ENCODE data around the gene ITIH2. TPM values are rescaled to one million over a fixed set of nuclear protein-coding genes. Genes with fewer than 3 reads are reported as not detected.
"Not testable (repeated sequence)": the region's sequence is repeated elsewhere in the genome, so short reads cannot be mapped to it uniquely, and the experiment has no call there.

ITIH2 gene
- total RNA-seq, result not detected in 2 replicates

DNA sequence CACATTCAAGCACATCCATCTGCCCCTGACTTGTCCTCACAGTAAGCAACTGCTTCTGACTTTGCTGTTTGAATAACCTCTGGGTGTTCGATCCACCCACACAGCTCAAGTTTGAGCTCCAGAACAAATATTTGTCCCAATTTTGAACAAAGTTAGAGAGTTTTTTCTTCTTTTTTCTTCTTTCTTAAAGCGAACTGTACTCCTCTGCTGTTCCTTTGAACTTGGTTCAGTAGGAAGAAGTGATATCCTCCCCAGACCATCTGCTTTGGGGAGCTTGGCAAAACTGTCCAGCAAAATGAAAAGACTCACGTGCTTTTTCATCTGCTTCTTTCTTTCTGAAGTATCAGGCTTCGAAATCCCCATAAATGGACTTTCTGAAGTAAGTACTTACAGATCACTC is at the start of gene ITIH2:
TSS of gene ITIH2 (plus strand) at position 177 of the 400 bp plus-strand sequence. CDS start at position 296, 119 bp downstream.
- Mint-ChIP-seq H3K27me3 (ENCODE audit: low read depth) (peaks cover 24% of the 10 kb centered on the region), H3K27ac (no peak within 1 kb of the TSS), H3K9me3 (no peaks in the 10 kb centered on the region), H3K4me3 (ENCODE audit: low read depth) (no peak within 1 kb of the TSS), H3K36me3 (ENCODE audit: low read depth) (no peaks in the 10 kb centered on the region), H3K4me1 (ENCODE audit: low read depth) (no peaks in the 10 kb centered on the region)
- intact Hi-C loops (cut with micrococcal nuclease), result no loop called here
- no peak for DNase-seq (ENCODE audit: low spot score)

GRCh38 chr10:7657079-7657478 is 46.0 kb upstream of the ITIH2 start:
- H3K4me3 Mint-ChIP-seq (ENCODE audit: low read depth); H3K36me3 Mint-ChIP-seq (ENCODE audit: low read depth); DNase-seq (ENCODE audit: low spot score); H3K9me3 Mint-ChIP-seq; H3K27ac Mint-ChIP-seq; intact Hi-C loops (cut with micrococcal nuclease); H3K4me1 Mint-ChIP-seq (ENCODE audit: low read depth): not testable (repeated sequence)
- peaks cover 17% of the 10 kb centered on the region for H3K27me3 Mint-ChIP-seq (ENCODE audit: low read depth)

- no peak for DNase-seq (ENCODE audit: low spot score)
- H3K9me3 Mint-ChIP-seq, result no peaks in the 10 kb centered on the region
Observed at GRCh38 chr10:7657552-7657951, 45.6 kb upstream of the ITIH2 start.

GRCh38 chr10:7659560-7659959 is 43.6 kb upstream of the ITIH2 start:
- Mint-ChIP-seq H3K9me3 (no peaks in the 10 kb centered on the region), H3K27me3 (ENCODE audit: low read depth) (peaks cover 28% of the 10 kb centered on the region), H3K4me1 (ENCODE audit: low read depth) (no peaks in the 10 kb centered on the region), H3K36me3 (ENCODE audit: low read depth) (no peaks in the 10 kb centered on the region), H3K4me3 (ENCODE audit: low read depth) (no peak overlapping the region), H3K27ac (no peak overlapping the region)
- no peak for DNase-seq (ENCODE audit: low spot score)
- intact Hi-C loops (cut with micrococcal nuclease), result no loop called here

More at GRCh38 chr10:7657552-7657951, 45.6 kb upstream of the ITIH2 start:
- intact Hi-C loops (cut with micrococcal nuclease), result no loop called here
- Mint-ChIP-seq H3K4me3 (ENCODE audit: low read depth) (no peak overlapping the region), H3K27me3 (ENCODE audit: low read depth) (peaks cover 20% of the 10 kb centered on the region), H3K27ac (no peak overlapping the region), H3K36me3 (ENCODE audit: low read depth) (no peaks in the 10 kb centered on the region), H3K4me1 (ENCODE audit: low read depth) (no peaks in the 10 kb centered on the region)

DNA sequence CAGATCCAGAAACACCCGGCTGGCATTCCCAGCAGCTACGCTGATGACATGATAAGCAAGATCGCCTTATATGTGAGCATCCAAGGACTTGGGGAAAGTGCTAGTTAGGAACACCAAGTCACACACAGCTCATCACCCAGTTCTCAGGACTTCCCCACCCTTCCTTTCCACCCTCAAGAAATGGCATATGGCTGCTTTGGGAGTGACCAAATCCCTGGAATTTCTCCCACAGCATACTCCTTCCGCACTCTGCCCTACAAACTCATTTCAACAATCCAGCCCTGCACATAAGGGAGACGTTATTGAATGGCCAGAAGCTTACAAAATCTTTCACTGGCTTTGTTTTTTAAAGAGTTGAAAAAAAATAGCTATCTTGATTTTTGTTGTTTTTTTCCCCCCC is 40.6 kb upstream of the ITIH2 start:
- Mint-ChIP-seq H3K4me1 (ENCODE audit: low read depth) (no peaks in the 10 kb centered on the region), H3K36me3 (ENCODE audit: low read depth) (no peaks in the 10 kb centered on the region), H3K27ac (no peak overlapping the region), H3K9me3 (no peaks in the 10 kb centered on the region), H3K4me3 (ENCODE audit: low read depth) (no peak overlapping the region), H3K27me3 (ENCODE audit: low read depth) (peaks cover 41% of the 10 kb centered on the region)
- DNase-seq (ENCODE audit: low spot score), result no peak
- intact Hi-C loops (cut with micrococcal nuclease), result no loop called here

- Mint-ChIP-seq H3K27me3 (ENCODE audit: low read depth) (peaks cover 56% of the 10 kb centered on the region), H3K4me1 (ENCODE audit: low read depth) (peaks cover 2% of the 10 kb centered on the region), H3K4me3 (ENCODE audit: low read depth) (no peak overlapping the region), H3K9me3 (no peaks in the 10 kb centered on the region), H3K36me3 (ENCODE audit: low read depth) (no peaks in the 10 kb centered on the region), H3K27ac (no peak overlapping the region)
- no peak for DNase-seq (ENCODE audit: low spot score)
- intact Hi-C loops (cut with micrococcal nuclease), result no loop called here
Observed at GRCh38 chr10:7664707-7665106, 38.4 kb upstream of the ITIH2 start.

DNA sequence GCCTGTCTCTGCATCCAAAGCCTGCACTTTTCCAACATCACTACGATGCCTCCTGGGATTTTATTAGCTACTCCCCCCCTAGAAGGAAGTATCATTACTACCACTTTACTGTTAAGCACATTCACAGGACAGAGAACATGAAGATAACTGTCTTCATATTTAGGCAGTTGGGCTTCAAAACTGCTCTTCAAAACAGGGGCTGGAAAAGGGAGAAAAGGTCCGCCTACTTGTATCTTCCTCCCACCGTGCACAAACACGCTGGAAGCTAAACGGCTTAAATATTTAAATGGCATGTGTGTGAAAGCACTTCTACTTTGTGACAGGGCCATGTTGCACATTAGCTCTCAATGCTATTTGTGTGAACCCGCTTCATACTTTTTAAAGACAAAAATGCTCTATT is 37.3 kb upstream of the ITIH2 start:
- Mint-ChIP-seq H3K4me1 (ENCODE audit: low read depth) (peaks cover 2% of the 10 kb centered on the region), H3K4me3 (ENCODE audit: low read depth) (no peak overlapping the region), H3K27ac (no peak overlapping the region), H3K27me3 (ENCODE audit: low read depth) (peaks cover 57% of the 10 kb centered on the region), H3K36me3 (ENCODE audit: low read depth) (no peaks in the 10 kb centered on the region), H3K9me3 (no peaks in the 10 kb centered on the region)
- DNase-seq (ENCODE audit: low spot score), result no peak
- intact Hi-C loops (cut with micrococcal nuclease), result no loop called here

DNA sequence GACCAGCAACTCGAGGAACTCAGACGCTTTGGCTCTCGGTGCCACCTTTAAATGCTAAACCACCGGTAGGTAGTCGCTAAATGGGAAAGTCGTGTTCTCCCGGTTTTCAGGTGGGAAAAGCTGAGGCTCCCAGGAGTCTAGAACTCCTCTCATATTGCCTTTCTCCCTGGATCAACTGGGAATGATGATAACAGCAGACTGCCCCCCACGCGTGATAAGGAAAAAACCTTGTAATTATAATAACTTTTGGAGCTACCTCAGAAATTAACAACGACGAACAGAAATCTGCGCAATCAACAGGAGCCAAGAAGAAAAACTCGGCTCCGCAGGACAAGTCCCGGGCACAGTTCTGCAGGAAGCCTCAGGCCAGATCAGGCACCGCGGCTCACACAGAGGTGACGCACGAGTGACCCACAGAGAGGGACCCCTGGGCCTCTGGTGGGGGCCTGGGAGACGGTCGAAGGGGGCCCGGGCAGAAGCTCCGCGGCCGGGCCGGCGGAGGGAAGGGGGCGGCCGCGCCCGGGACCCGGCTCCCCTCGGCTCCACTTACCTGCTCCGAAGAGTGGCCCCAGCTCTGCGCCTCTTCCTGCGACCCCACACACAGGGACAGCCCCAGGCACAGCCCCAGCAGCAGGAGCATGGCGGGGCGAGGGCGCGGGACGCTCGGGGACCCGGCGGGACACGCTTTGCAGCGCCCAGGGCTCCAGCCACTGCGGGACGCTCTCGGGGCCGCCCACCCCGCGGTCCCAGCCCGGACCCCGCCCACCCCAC is 36.7 kb upstream of the ITIH2 start, which contains the start of gene ITIH5:
TSS of gene ITIH5 (minus strand) at position 714 of the 771 bp plus-strand sequence. CDS start at position 640, 74 bp downstream.
- peaks cover 61% of the 10 kb centered on the region for H3K27me3 Mint-ChIP-seq (ENCODE audit: low read depth)
- H3K4me1 Mint-ChIP-seq (ENCODE audit: low read depth), result peaks cover 2% of the 10 kb centered on the region
- no peaks in the 10 kb centered on the region for H3K36me3 Mint-ChIP-seq (ENCODE audit: low read depth)
- no peak for DNase-seq (ENCODE audit: low spot score)
- H3K9me3 Mint-ChIP-seq, result no peaks in the 10 kb centered on the region
- H3K27ac Mint-ChIP-seq, result no peak within 1 kb of the TSS
- H3K4me3 Mint-ChIP-seq (ENCODE audit: low read depth), result peak within 1 kb of the TSS; percentile 56
- intact Hi-C loops (cut with micrococcal nuclease), result no loop called here

DNA sequence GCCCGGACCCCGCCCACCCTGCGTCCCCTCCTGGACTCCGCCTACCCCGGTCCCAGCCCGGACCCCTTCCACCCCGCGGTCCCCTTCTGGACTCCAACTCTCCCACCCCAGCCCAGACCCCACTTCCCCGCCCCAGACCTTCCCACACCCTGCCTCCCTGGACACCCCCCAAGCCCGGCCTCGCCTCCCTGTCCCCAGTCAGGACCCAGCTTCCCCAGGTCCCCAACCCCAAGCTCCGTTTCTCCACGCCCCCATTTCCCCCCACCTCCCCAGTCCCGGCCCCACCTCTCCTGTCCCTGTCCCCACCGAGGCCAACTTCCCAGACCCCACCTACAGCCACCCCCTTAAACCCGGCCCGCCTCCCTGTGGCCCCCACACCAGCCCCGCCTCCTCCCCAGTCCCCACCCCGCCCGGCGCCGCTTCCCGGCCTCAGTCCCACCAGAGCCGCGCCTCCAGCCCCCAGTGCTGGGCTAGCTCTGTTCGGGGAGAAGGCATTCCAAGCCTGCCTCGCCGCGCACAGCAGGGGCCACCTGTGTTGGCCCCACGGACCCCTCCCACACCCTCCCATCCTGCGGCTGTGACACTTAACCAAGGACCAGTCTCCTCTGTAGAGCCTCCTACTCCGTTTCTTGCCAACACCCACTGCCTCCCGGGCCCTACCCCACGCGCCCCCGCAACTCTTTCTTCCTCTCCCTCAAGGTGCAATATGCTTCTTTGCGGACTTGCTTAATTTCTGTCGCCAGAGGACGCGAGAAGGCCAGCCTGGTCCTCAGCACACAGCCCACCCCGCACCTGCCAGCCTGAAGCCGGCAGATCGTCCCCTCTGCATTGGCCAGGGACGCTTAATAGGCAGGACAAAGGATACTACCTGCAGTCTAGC is 35.6 kb upstream of the ITIH2 start:
- H3K36me3 Mint-ChIP-seq (ENCODE audit: low read depth), result no peaks in the 10 kb centered on the region
- no peaks in the 10 kb centered on the region for H3K9me3 Mint-ChIP-seq
- no peak for DNase-seq (ENCODE audit: low spot score)
- intact Hi-C loops (cut with micrococcal nuclease), result no loop called here
- H3K4me3 Mint-ChIP-seq (ENCODE audit: low read depth), result peak overlapping the region; percentile 56
- H3K27me3 Mint-ChIP-seq (ENCODE audit: low read depth), result peaks cover 62% of the 10 kb centered on the region
- peaks cover 2% of the 10 kb centered on the region for H3K4me1 Mint-ChIP-seq (ENCODE audit: low read depth)
- H3K27ac Mint-ChIP-seq, result no peak overlapping the region

GRCh38 chr10:7670157-7670556 is 33.0 kb upstream of the ITIH2 start:
- intact Hi-C loops (cut with micrococcal nuclease), result no loop called here
- H3K27ac Mint-ChIP-seq, result no peak overlapping the region
- H3K27me3 Mint-ChIP-seq (ENCODE audit: low read depth), result peaks cover 61% of the 10 kb centered on the region
- no peaks in the 10 kb centered on the region for H3K9me3 Mint-ChIP-seq
- no peaks in the 10 kb centered on the region for H3K36me3 Mint-ChIP-seq (ENCODE audit: low read depth)
- H3K4me3 Mint-ChIP-seq (ENCODE audit: low read depth), result no peak overlapping the region
- peaks cover 2% of the 10 kb centered on the region for H3K4me1 Mint-ChIP-seq (ENCODE audit: low read depth)
- no peak for DNase-seq (ENCODE audit: low spot score)

- no peak for DNase-seq (ENCODE audit: low spot score)
- Mint-ChIP-seq H3K9me3 (no peaks in the 10 kb centered on the region), H3K27me3 (ENCODE audit: low read depth) (peaks cover 59% of the 10 kb centered on the region)
Observed at GRCh38 chr10:7672341-7673134, 30.6 kb upstream of the ITIH2 start.

GRCh38 chr10:7679256-7679655 is 23.9 kb upstream of the ITIH2 start:
- DNase-seq (ENCODE audit: low spot score), result no peak
- intact Hi-C loops (cut with micrococcal nuclease), result no loop called here
- Mint-ChIP-seq H3K4me3 (ENCODE audit: low read depth) (no peak overlapping the region), H3K4me1 (ENCODE audit: low read depth) (no peaks in the 10 kb centered on the region), H3K27ac (no peak overlapping the region), H3K36me3 (ENCODE audit: low read depth) (no peaks in the 10 kb centered on the region), H3K9me3 (no peaks in the 10 kb centered on the region), H3K27me3 (ENCODE audit: low read depth) (peaks cover 33% of the 10 kb centered on the region)

More at GRCh38 chr10:7672341-7673134, 30.6 kb upstream of the ITIH2 start:
- intact Hi-C loops (cut with micrococcal nuclease), result no loop called here
- H3K27ac Mint-ChIP-seq, result no peak overlapping the region
- H3K4me3 Mint-ChIP-seq (ENCODE audit: low read depth), result no peak overlapping the region
- peaks cover 2% of the 10 kb centered on the region for H3K4me1 Mint-ChIP-seq (ENCODE audit: low read depth)
- H3K36me3 Mint-ChIP-seq (ENCODE audit: low read depth), result no peaks in the 10 kb centered on the region
